Measurements from ENCODE around the gene ZCCHC8. TPM values are rescaled to one million over a fixed set of nuclear protein-coding genes. Genes with fewer than 3 reads are reported as not detected.
A peak's percentile ranks its signal among the peaks of the same experiment; 100 is the strongest.
"Not testable (repeated sequence)": the region's sequence is repeated elsewhere in the genome, so short reads cannot be mapped to it uniquely, and the experiment has no call there.

The ZCCHC8 gene
- total RNA-seq, 1 donor from 2014 or later, result 10.1 TPM

- DNase-seq (ENCODE audit: low read depth in 2 of 2), result no peak
Observed at GRCh38 chr12:122473543-122474323, 27.0 kb downstream of the ZCCHC8 start.

DNA sequence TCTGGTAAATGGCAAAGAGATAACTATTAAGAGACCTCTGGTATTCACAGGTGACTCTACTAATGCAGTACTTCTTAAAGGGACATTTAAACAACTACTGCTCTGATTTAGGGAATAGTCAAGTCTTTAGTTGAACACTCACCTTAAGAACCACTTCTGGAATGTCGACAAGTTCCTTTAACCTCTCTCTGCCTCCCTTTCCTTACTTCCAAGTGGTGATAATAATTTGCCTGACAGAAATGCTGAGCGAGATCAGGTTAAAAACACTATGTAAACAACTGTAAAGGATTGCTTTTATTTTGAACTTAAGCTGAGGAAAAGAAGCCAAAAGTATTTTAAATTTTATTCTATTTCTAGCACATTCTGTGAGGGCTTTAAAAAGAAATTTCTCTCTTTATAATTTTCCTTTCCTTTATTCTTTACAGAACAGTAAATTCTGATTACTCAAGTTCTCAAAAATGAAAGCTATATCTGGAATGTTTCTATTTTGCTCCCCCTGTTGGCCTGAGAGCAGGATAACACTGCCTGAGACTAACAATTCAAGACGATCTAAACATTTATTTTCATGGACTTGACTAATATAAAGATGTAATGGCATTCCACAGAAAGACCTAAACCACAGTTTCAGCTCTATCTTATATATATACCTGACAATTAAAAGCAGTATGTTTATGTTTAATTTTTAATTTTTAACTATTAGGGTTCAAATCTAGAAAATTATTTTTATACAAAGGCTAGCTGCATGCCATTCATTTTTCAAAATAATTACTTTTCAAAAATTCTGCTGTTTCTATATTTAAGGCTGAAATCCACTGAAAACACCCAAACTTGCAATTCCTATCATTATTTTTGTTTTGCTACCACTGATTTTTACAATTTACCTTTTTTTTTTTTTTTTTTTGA lies 29.2 kb downstream of the ZCCHC8 start:
- DNase-seq (ENCODE audit: low read depth in 2 of 2), result peak; percentile 61 to 75

DNA sequence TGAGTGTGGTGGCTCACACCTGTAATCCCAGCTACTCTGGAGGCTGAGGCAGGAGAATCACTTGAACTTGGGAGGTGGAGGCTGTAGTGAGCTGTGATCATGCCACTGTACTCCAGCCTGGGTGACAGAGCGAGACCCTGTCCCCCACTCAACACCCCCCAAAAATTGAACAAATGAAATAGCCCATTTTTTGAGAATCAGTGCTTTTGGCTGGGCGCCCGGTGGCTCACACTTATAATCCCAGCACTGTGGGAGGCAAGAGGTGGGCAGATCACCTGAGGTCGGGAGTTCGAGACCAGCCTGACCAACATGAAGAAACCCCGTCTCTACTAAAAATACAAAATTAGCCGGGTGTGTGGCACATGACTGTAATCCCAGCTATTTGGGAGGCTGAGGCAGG lies 30.2 kb downstream of the ZCCHC8 start:
- DNase-seq (ENCODE audit: low read depth in 2 of 2), result not testable (repeated sequence)

DNA sequence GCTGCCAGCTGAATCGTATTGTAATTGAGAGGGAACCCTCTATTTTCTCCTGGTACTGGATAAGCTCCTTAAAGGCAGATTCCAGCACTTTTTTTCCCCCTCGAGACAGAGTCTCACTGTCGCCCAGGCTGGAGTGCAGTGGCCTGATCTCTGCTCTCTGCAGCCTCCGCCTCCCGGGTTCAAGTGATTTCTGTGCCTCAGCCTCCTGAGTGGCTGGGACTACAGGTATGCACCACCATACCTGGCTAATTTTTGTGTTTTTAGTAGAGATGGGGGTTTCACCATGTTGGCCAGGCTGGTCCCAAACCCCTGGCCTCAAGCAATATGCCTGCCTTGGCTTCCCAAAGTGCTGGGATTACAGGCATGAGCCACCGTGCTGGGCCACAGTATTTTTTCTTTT lies 30.9 kb downstream of the ZCCHC8 start:
- DNase-seq (ENCODE audit: low read depth in 2 of 2), result not testable (repeated sequence)

GRCh38 chr12:122467983-122468382 lies 32.7 kb downstream of the ZCCHC8 start:
- no peak for DNase-seq (ENCODE audit: low read depth in 2 of 2)

DNA sequence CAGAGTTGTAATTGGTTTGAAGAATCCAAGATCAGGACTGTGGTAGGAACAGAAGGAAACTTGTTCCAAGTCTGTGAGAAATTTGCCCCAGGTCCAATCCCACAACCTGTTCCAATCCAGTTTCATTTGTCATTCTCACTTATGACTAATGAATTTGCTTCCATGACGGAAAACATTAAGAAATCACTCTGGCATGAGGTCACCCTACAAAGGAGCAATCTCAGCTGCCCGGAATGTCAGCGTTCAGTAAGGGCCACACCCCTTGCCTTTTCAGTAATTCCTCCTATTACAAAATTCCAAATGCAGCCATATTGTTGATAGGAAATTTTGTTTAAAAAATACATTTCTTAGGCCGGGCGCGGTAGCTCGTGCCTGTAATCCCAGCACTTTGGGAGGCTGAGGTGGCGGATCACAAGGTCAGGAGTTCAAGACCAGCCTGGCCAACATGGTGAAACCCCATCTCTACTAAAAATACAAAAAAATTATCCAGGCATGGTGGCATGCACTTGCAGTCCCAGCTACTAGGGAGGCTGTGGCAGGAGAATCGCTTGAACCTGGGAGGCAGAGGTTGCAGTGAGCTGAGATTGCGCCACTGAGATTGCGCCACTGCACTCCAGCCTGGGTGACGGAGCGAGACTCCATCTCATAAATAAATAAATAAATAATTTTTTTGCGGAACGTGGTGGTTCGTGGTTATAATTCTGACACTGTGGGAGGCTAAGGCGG lies 36.3 kb downstream of the ZCCHC8 start:
- DNase-seq (ENCODE audit: low read depth in 2 of 2), result peak; percentile 25 to 83

- no peak for DNase-seq (ENCODE audit: low read depth in 2 of 2)
Observed at GRCh38 chr12:122460641-122461040, 40.1 kb downstream of the ZCCHC8 start.

GRCh38 chr12:122460061-122460460 lies 40.7 kb downstream of the ZCCHC8 start:
- no peak for DNase-seq (ENCODE audit: low read depth in 2 of 2)

DNA sequence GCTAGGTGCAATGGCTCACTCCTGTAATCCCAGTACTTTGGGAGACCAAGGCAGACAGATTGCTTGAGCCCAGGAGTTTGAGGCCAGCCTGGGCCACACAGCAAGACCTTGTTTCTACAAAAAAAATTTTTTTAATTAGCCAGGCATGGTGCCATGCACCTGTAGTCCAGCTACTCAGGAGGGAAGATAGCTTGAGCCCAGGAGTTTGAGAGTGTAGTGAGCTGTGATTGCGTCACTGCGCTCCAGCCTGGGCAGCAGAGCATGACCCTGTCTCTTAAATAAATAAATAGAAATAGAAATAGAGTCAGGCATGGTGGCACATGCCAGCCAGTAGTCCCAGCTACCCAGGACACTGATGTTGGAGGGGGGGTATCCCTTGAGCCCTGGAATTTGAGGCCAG lies 41.5 kb downstream of the ZCCHC8 start:
- no peak for DNase-seq (ENCODE audit: low read depth in 2 of 2)

- no peak for DNase-seq (ENCODE audit: low read depth in 2 of 2)
Observed at GRCh38 chr12:122458105-122459035, 42.4 kb downstream of the ZCCHC8 start.

DNA sequence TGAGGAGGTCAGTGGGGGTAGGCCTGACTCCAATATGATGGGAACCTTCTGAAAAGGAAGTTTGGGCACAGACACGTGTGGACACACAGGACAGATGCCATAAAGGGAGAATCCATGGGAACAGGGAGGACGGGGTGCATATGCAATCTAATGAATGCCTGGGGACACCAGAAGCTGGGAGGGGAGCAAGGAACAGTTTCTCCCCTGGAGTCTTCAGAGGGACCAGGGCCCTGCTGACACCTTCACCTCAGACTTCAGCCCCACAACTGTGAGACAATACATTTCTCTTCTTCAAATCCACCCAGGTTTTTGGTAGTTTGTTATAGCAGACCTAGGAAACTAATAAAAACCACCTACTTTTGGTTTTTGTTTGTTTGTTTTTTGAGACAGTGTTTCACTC lies 43.1 kb downstream of the ZCCHC8 start:
- no peak for DNase-seq (ENCODE audit: low read depth in 2 of 2)

- DNase-seq (ENCODE audit: low read depth in 2 of 2), result no peak
Observed at GRCh38 chr12:122454739-122455138, 46.0 kb downstream of the ZCCHC8 start.

- no peak for DNase-seq (ENCODE audit: low read depth in 2 of 2)
Observed at GRCh38 chr12:122454250-122454721, 46.4 kb downstream of the ZCCHC8 start.

GRCh38 chr12:122452701-122453285 lies 47.9 kb downstream of the ZCCHC8 start:
- DNase-seq (ENCODE audit: low read depth in 2 of 2), result no peak

DNA sequence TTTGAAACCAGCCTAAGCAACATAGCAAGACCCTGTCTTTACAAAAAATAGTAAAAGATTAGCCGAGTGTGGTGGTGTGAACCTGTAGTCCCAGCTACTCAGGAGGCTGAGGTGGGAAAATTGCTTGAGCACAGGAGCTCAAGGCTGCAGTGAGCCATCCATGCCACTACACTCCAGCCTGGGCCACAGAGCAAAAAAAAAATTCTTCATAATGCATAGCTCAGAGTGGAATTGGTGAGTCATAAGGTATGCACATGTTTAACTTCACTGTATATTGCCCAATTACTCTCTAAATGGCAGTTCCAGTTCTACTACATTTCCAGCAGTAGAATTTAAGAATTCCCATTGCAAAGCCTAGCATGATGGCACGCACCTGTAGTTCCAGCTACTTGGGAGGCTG lies 51.4 kb downstream of the ZCCHC8 start:
- peak; percentile 29 to 39 for DNase-seq (ENCODE audit: low read depth in 2 of 2)

DNA sequence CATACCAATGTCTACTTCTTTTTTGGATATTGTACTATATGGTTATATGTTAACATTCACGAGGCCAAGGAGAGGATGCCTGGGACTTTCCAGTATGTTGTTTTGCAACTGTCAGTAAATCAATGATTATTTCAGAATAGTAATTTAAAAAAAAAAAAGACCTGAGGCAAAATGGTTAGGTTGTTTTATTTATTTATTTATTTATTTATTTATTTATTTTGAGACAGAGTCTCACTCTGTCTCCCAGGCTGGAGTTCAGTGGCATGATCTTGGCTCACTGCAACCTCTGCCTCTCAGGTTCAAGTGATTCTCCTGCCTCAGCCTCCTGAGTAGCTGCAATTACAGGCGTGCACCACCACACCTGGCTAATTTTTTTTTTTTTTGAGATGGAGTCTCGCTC lies 52.9 kb downstream of the ZCCHC8 start:
- not testable (repeated sequence) for DNase-seq (ENCODE audit: low read depth in 2 of 2)

- DNase-seq (ENCODE audit: low read depth in 2 of 2), result not testable (repeated sequence)
Observed at GRCh38 chr12:122446390-122446789, 54.3 kb downstream of the ZCCHC8 start.

DNA sequence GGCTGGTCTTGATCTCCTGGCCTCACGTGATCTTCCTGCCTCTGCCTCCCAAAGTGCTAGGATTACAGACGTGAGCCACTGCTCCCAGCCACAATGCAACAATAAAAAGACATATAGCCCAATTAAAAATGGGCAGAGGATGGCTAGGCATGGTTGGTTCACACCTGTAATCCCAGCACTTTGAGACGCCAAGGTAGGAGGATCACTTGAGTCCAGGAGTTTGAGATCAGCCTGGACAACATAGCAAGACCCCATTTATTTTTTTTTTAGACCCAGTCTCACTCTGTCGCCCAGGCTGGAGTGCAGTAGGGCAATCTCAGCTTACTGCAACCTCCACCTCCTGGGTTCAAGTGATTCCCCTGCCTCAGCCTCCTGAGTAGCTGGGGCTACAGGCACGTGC lies 56.7 kb downstream of the ZCCHC8 start:
- DNase-seq (ENCODE audit: low read depth in 2 of 2), result not testable (repeated sequence)

- not testable (repeated sequence) for DNase-seq (ENCODE audit: low read depth in 2 of 2)
Observed at GRCh38 chr12:122438822-122439221, 61.9 kb downstream of the ZCCHC8 start.

- DNase-seq (ENCODE audit: low read depth in 2 of 2), result no peak
Observed at GRCh38 chr12:122437656-122438121, 63.0 kb downstream of the ZCCHC8 start.
